GM13977 (cell line): ENCODE measurements around the gene NSF.
"Not testable (repeated sequence)": the region's sequence is repeated elsewhere in the genome, so short reads cannot be mapped to it uniquely, and the experiment has no call there.

Source experiments
- DNase-seq: peaks from one replicate; pipeline ENCODE4 v3.0.0; 2012; ENCODE audit warnings: low spot score
- CTCF ChIP-seq: IDR thresholded peaks from 2 replicates; pipeline ENCODE4 v1.5.1; 2012; ENCODE audit warnings: mild to moderate bottlenecking, control low read depth; ENCODE audit not compliant: insufficient read depth; ENCODE audit errors: extremely low read depth, missing control alignments
- in situ Hi-C: fragments of 300-500 bp; cut with MboI; formaldehyde crosslinking; loops from one replicate; pipeline ENCODE4 v1.12.0; 2022; ENCODE audit warnings: low sequenced_read_pairs, low pct_unique_long_range_greater_than_20kb, mixed read lengths, inconsistent platforms; ENCODE audit not compliant: unreplicated experiment

Gene NSF

GRCh38 chr17:46672777-46673176, 82.3 kb downstream of the NSF start:
- DNase-seq, in situ Hi-C loops: not testable (repeated sequence)

- in situ Hi-C loops, result not testable (repeated sequence)
Observed at GRCh38 chr17:46677819-46678218, 87.3 kb downstream of the NSF start.

GRCh38 chr17:46683653-46684052, 93.2 kb downstream of the NSF start:
- DNase-seq, in situ Hi-C loops: not testable (repeated sequence)

More at GRCh38 chr17:46677819-46678218, 87.3 kb downstream of the NSF start:
- DNase-seq, result not testable (repeated sequence)

GRCh38 chr17:46685284-46685683, 94.8 kb downstream of the NSF start:
- in situ Hi-C loops, DNase-seq: not testable (repeated sequence)

GRCh38 chr17:46692196-46692595, 101.7 kb downstream of the NSF start:
- DNase-seq, in situ Hi-C loops: not testable (repeated sequence)

- in situ Hi-C loops, DNase-seq: not testable (repeated sequence)
Observed at GRCh38 chr17:46693283-46693682, 102.8 kb downstream of the NSF start.

- DNase-seq, in situ Hi-C loops: not testable (repeated sequence)
Observed at GRCh38 chr17:46696522-46696921, 106.1 kb downstream of the NSF start.

GRCh38 chr17:46699014-46699413, 108.5 kb downstream of the NSF start:
- in situ Hi-C loops, DNase-seq: not testable (repeated sequence)

GRCh38 chr17:46717999-46718398, 127.5 kb downstream of the NSF start:
- TF ChIP-seq CTCF, result no peak
- in situ Hi-C loops, result loop anchor here (25.0 kb wide), 1 partner anchor 94 kb away; the partner anchor contains the start of gene WNT3
- no peak for DNase-seq

GRCh38 chr17:46719891-46720290, 129.4 kb downstream of the NSF start:
- no peak for DNase-seq
- in situ Hi-C loops, result loop anchor here (25.0 kb wide), 1 partner anchor 92 kb away; the partner anchor contains the start of gene WNT3
- TF ChIP-seq CTCF, result no peak

GRCh38 chr17:46720408-46720807, 129.9 kb downstream of the NSF start:
- no peak for DNase-seq
- TF ChIP-seq CTCF, result no peak
- in situ Hi-C loops, result loop anchor here (25.0 kb wide), 1 partner anchor 92 kb away; the partner anchor contains the start of gene WNT3
